IPS-18a (cell line): ENCODE results near the gene LGR6.
"Not testable (repeated sequence)": the region's sequence is repeated elsewhere in the genome, so short reads cannot be mapped to it uniquely, and the experiment has no call there.

Experiments
- H3K27ac ChIP-seq: one replicate; pipeline ENCODE4 v1.5.1; 2013; ENCODE audit warnings: low read length
- H3K27me3 ChIP-seq: one replicate; pipeline ENCODE4 v1.6.1; 2013; ENCODE audit warnings: mild to moderate bottlenecking, low read length; ENCODE audit not compliant: control insufficient read depth, insufficient read depth
- H3K36me3 ChIP-seq: one replicate; pipeline ENCODE4 v1.6.1; 2013; ENCODE audit warnings: low read depth, low read length; ENCODE audit not compliant: control insufficient read depth
- H3K4me1 ChIP-seq: one replicate; pipeline ENCODE4 v1.6.1; 2013; ENCODE audit warnings: low read depth, low read length; ENCODE audit not compliant: control insufficient read depth
- H3K4me3 ChIP-seq: one replicate; pipeline ENCODE4 v1.5.1; 2013; ENCODE audit warnings: low read length
- H3K9ac ChIP-seq: one replicate; pipeline ENCODE4 v1.6.1; 2013; ENCODE audit warnings: mild to moderate bottlenecking, low read length, moderate library complexity
- H3K9me3 ChIP-seq: one replicate; pipeline ENCODE4 v1.6.1; 2013; ENCODE audit warnings: low read depth, low read length; ENCODE audit not compliant: control insufficient read depth

Gene LGR6

GRCh38 chr1:202254454-202255252, 61.1 kb downstream of the LGR6 start:
- H3K4me1 ChIP-seq: no peaks in the 10 kb centered on the region
- no peaks in the 10 kb centered on the region for H3K36me3 ChIP-seq
- H3K9ac ChIP-seq: no peak overlapping the region
- no peaks in the 10 kb centered on the region for H3K9me3 ChIP-seq
- H3K27me3 ChIP-seq: no peaks in the 10 kb centered on the region
- no peak overlapping the region for H3K27ac ChIP-seq
- H3K4me3 ChIP-seq: no peak overlapping the region

GRCh38 chr1:202255343-202255742, 61.7 kb downstream of the LGR6 start:
- Histone ChIP-seq H3K9ac (no peak overlapping the region), H3K9me3 (no peaks in the 10 kb centered on the region), H3K36me3 (no peaks in the 10 kb centered on the region), H3K27me3 (no peaks in the 10 kb centered on the region), H3K4me3 (no peak overlapping the region), H3K4me1 (no peaks in the 10 kb centered on the region), H3K27ac (no peak overlapping the region)

- H3K4me1 ChIP-seq: no peaks in the 10 kb centered on the region
- no peaks in the 10 kb centered on the region for H3K9me3 ChIP-seq
- H3K27ac ChIP-seq: no peak overlapping the region
- H3K36me3 ChIP-seq: no peaks in the 10 kb centered on the region
- H3K9ac ChIP-seq: no peak overlapping the region
- H3K4me3 ChIP-seq: no peak overlapping the region
- no peaks in the 10 kb centered on the region for H3K27me3 ChIP-seq
These were observed 66.1 kb downstream of the LGR6 start for GRCh38 chr1:202259705-202260104.

- not testable (repeated sequence) for H3K27me3 ChIP-seq, H3K27ac ChIP-seq, H3K4me3 ChIP-seq, H3K4me1 ChIP-seq, H3K36me3 ChIP-seq, H3K9ac ChIP-seq, H3K9me3 ChIP-seq
These were observed 67.8 kb downstream of the LGR6 start for GRCh38 chr1:202261209-202261958.

GRCh38 chr1:202263628-202264027, 70.0 kb downstream of the LGR6 start:
- no peaks in the 10 kb centered on the region for H3K27me3 ChIP-seq
- no peak overlapping the region for H3K9ac ChIP-seq
- H3K27ac ChIP-seq: no peak overlapping the region
- no peaks in the 10 kb centered on the region for H3K9me3 ChIP-seq
- H3K4me1 ChIP-seq: peaks cover 3% of the 10 kb centered on the region
- H3K4me3 ChIP-seq: no peak overlapping the region
- H3K36me3 ChIP-seq: no peaks in the 10 kb centered on the region

- Histone ChIP-seq H3K36me3 (no peaks in the 10 kb centered on the region), H3K27me3 (no peaks in the 10 kb centered on the region), H3K27ac (no peak overlapping the region), H3K9ac (no peak overlapping the region), H3K4me1 (peaks cover 3% of the 10 kb centered on the region), H3K9me3 (no peaks in the 10 kb centered on the region), H3K4me3 (no peak overlapping the region)
These were observed 70.7 kb downstream of the LGR6 start for GRCh38 chr1:202264300-202264699.

- Histone ChIP-seq H3K4me1 (peaks cover 3% of the 10 kb centered on the region), H3K4me3 (no peak overlapping the region), H3K9me3 (no peaks in the 10 kb centered on the region), H3K27me3 (no peaks in the 10 kb centered on the region), H3K27ac (no peak overlapping the region), H3K9ac (no peak overlapping the region), H3K36me3 (no peaks in the 10 kb centered on the region)
These were observed 71.1 kb downstream of the LGR6 start for GRCh38 chr1:202264726-202265125.

GRCh38 chr1:202266061-202266765, 72.6 kb downstream of the LGR6 start:
- Histone ChIP-seq H3K36me3 (no peaks in the 10 kb centered on the region), H3K4me1 (peaks cover 3% of the 10 kb centered on the region), H3K4me3 (no peak overlapping the region), H3K27me3 (no peaks in the 10 kb centered on the region), H3K9me3 (no peaks in the 10 kb centered on the region), H3K9ac (no peak overlapping the region), H3K27ac (no peak overlapping the region)

GRCh38 chr1:202268032-202268431, 74.4 kb downstream of the LGR6 start:
- Histone ChIP-seq H3K27me3 (no peaks in the 10 kb centered on the region), H3K4me1 (peaks cover 3% of the 10 kb centered on the region)

GRCh38 chr1:202268817-202269216, 75.2 kb downstream of the LGR6 start:
- Histone ChIP-seq H3K27me3 (no peaks in the 10 kb centered on the region), H3K9ac (no peak overlapping the region), H3K36me3 (no peaks in the 10 kb centered on the region), H3K4me1 (peaks cover 3% of the 10 kb centered on the region), H3K27ac (no peak overlapping the region), H3K4me3 (no peak overlapping the region), H3K9me3 (no peaks in the 10 kb centered on the region)

More at GRCh38 chr1:202268032-202268431, 74.4 kb downstream of the LGR6 start:
- Histone ChIP-seq H3K9ac (no peak overlapping the region), H3K36me3 (no peaks in the 10 kb centered on the region), H3K4me3 (no peak overlapping the region), H3K9me3 (no peaks in the 10 kb centered on the region), H3K27ac (no peak overlapping the region)

GRCh38 chr1:202270871-202271326, 77.3 kb downstream of the LGR6 start:
- Histone ChIP-seq H3K27ac (no peak overlapping the region), H3K36me3 (no peaks in the 10 kb centered on the region), H3K9ac (no peak overlapping the region), H3K27me3 (no peaks in the 10 kb centered on the region), H3K9me3 (no peaks in the 10 kb centered on the region), H3K4me1 (no peaks in the 10 kb centered on the region), H3K4me3 (no peak overlapping the region)
